GM19351 (cell line): ENCODE measurements around the gene DGKD.

Source experiments
- ATAC-seq: cut with Tn5 transposase; IDR thresholded peaks from one replicate; pipeline ENCODE4 v1.9.1; 2021; ENCODE audit warnings: mild to moderate bottlenecking, moderate library complexity; ENCODE audit not compliant: unreplicated experiment

Gene DGKD

GRCh38 chr2:233471291-233472035, 117.2 kb downstream of the DGKD start:
- no peak for ATAC-seq

- ATAC-seq: no peak
Observed at GRCh38 chr2:233473386-233473791, 119.1 kb downstream of the DGKD start.

DNA sequence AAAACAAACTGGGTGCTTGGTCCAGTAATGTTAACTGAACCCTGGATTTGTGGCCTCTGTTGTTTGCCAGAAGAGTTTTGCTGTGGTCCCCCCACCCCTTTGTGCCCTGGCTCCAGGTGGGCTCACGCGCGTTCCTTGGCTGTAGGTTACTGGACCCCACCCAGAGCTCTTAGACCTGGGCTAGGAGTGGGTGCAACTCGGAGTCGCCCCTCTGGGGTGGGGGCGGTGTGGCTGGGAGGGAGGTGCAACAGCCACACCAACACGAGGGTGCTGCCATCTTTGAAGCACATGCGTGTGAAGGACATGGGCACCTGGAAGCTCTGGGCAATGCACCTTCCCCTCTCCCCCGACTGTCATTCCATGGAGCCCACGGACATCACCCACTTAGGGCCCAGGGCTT, 119.6 kb downstream of the DGKD start:
- no peak for ATAC-seq

GRCh38 chr2:233474308-233475160, 120.2 kb downstream of the DGKD start:
- ATAC-seq: no peak

DNA sequence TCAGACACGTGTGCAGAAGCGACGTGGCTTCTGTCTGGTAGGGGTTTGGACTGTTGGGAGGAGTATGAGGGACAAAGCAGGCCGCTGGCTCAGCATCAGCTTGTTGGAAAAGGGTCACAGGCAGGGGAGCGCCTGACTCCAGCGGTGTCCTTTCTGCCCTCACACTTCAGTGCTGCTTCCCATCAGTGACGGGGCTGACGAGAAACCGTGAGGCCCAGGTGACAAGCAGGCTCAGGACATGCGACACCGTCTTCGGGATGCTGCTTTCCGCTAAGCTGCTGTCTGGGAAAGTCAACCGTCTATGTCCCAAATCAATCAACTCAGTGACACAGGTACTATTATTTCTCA, 121.7 kb downstream of the DGKD start:
- no peak for ATAC-seq

DNA sequence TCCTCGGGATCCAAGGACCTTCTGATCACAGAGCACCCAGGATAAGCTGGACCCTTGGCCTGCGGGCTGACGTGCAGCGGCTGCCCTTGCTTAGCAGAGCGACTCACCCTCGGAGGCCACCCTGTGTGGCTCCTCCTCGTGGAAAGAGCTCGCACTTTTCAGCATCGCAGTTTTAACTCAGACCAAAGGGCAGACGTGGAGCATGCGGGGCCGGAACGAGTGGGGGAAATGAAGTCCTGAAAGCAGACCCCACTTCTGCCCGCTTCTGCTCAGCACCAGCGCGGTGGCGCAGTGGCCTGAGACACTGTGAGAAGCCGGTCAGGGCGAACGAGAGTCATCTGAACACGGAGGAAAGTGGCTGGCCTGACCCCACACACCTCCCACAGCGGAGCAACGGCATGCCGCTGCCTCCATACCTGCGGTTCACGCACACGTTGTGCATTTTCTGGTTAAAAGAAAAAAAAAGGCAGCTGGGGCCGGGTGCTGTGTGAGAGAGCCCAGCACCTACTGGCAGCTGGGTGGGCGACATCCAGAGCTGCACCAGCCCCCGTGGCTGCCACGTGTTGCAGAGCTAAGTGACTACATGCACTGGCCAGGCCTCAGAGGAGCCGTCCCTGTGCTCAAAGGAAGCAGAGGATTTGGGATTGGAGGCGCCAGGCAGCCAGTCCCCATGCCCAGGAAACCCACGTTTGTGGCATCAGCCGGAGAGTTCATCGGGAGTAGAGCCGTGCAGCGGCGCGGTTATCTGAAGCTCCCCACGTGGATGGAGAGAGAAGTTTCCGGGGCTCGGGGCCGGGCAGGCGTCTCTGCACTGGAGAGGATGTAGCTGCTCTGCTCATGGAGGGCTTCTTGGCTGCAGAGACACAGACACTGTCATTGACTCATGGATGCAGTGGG, 122.6 kb downstream of the DGKD start:
- ATAC-seq: no peak

GRCh38 chr2:233477548-233478433, 123.5 kb downstream of the DGKD start:
- ATAC-seq: no peak

- no peak for ATAC-seq
Observed at GRCh38 chr2:233479616-233480489, 125.6 kb downstream of the DGKD start.

- no peak for ATAC-seq
Observed at GRCh38 chr2:233480490-233481202, 126.4 kb downstream of the DGKD start.

DNA sequence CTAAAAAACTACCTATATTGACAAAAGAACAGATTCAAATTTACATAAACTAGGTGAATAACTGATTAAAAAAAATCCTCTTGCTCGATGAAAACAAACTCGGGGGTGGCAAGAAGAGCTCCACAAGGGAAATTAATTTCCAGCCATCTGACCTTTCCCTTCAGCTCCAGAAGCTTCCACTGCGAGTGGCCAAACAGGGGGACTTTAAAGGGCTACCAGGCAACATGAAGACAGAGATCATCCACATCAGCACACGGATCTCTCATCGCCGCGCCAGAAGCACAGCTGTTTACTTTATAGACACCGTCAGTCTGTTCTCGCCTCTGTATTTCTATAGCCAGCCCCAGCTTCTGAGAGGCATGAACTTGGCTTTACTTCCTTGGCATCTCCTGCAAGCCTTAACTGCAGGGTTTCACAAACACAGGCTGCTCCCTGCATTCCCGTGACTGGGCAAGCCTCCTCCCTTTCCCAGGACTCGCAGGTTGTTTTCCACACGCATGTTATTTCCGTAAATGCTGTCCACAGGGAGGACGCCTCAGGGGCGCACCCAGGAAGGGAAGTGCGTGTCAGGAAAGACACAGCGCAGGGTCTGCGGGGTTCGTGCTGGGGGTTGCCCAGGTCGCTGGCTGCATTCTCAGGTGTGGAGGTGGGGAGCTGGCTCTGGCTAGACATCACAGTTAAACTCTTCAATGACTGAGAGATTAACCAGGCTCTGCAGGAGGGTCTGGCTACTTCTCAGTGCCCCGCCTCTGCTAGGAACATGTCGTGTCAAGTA, 127.3 kb downstream of the DGKD start:
- ATAC-seq: no peak

DNA sequence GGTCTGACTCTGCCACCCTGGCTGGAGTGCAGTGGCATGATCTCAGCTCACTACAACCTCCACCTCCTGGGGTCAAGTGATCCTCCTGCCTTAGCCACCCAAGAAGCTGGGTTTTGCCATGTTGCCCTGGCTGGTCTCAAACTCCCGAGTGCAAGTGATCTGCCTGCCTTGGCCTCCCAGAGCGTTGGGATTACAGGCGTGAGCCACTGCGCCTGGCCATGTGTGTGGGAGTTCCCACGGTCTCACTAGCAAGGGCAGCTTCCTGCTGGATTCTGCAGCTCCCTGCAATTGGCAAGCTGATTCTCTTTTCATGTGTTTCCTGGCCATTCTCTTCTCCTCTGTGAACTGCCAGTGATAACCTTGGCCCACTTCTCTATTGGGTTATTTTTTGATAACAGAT, 128.3 kb downstream of the DGKD start:
- no peak for ATAC-seq

DNA sequence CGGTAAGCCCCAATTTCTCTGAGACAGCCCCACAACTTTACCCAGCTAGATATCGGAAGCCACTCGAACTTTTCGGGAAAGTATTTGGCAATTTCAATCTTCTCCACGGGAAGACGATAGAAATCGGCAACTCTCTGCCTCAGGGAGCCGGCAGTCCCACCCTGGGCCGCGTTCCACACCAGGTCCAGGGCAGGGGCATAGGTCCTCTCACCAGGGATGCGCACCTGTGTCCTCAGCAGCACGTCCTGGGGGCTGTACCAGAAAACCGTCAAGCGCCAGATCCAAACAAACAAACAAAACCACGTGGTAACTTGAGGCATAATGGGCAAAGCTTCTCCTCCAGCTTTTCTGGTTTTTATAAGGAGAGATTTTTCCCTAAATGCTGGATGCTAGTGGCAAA, 131.4 kb downstream of the DGKD start:
- ATAC-seq: no peak

GRCh38 chr2:233486357-233486756, 132.1 kb downstream of the DGKD start:
- ATAC-seq: no peak

GRCh38 chr2:233486778-233487552, 132.7 kb downstream of the DGKD start:
- ATAC-seq: no peak

GRCh38 chr2:233487748-233488345, 133.6 kb downstream of the DGKD start:
- ATAC-seq: no peak

DNA sequence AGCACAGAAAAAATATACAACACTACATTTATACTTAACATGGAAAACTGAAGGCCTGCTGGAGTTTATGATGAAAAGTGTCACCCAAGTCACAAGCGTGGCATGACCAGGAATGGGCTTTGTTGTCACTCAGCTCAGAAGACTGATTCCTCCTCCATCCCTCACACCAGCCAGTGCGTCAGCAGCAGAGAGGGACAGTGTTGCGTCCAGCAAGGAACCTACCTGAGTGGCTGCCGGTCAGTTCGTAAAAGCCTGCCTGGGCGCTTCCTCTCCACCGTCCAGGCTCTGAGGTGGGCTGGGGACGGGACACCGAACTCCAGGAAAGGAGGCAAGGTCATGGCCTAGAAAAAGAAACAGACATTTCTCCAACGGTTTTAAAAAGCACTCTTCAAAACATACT, 134.8 kb downstream of the DGKD start:
- ATAC-seq: no peak

- no peak for ATAC-seq
Observed at GRCh38 chr2:233489666-233490065, 135.4 kb downstream of the DGKD start.
